Measurements from ENCODE around the gene KLHDC8A.
"Not testable (repeated sequence)": the region's sequence is repeated elsewhere in the genome, so short reads cannot be mapped to it uniquely, and the experiment has no call there.

Gene KLHDC8A

GRCh38 chr1:205371871-205372660 lies 15.3 kb upstream of the KLHDC8A start:
- DNase-seq, result peak; percentile 76

GRCh38 chr1:205370780-205371179 lies 14.1 kb upstream of the KLHDC8A start:
- no peak for DNase-seq

GRCh38 chr1:205369701-205370123 lies 13.0 kb upstream of the KLHDC8A start:
- DNase-seq, result no peak

- DNase-seq, result no peak
Measured at GRCh38 chr1:205368478-205368877, 11.8 kb upstream of the KLHDC8A start.

GRCh38 chr1:205365945-205366463 lies 9.3 kb upstream of the KLHDC8A start:
- no peak for DNase-seq

GRCh38 chr1:205365086-205365485 lies 8.4 kb upstream of the KLHDC8A start:
- DNase-seq, result not testable (repeated sequence)

GRCh38 chr1:205360891-205361290 lies 4.2 kb upstream of the KLHDC8A start:
- DNase-seq, result no peak

- no peak for DNase-seq
Measured at GRCh38 chr1:205359771-205360565, 3.2 kb upstream of the KLHDC8A start.

- no peak for DNase-seq
Measured at GRCh38 chr1:205358579-205358978, 1.9 kb upstream of the KLHDC8A start.

- no peak for DNase-seq
Measured at GRCh38 chr1:205357567-205357966, 845 bp upstream of the KLHDC8A start.

- DNase-seq, result no peak
Measured at GRCh38 chr1:205355075-205355453, 1.7 kb downstream of the KLHDC8A start.

- DNase-seq, result peak; percentile 70
Measured at GRCh38 chr1:205354259-205355074, 2.3 kb downstream of the KLHDC8A start.

GRCh38 chr1:205353612-205354011 lies 3.1 kb downstream of the KLHDC8A start:
- no peak for DNase-seq

GRCh38 chr1:205353191-205353590 lies 3.5 kb downstream of the KLHDC8A start:
- no peak for DNase-seq

- peak; percentile 42 for DNase-seq
Measured at GRCh38 chr1:205351984-205352713, 4.6 kb downstream of the KLHDC8A start.

GRCh38 chr1:205350691-205351141 lies 6.0 kb downstream of the KLHDC8A start:
- DNase-seq, result no peak

GRCh38 chr1:205350124-205350523 lies 6.6 kb downstream of the KLHDC8A start:
- DNase-seq, result no peak

- DNase-seq, result no peak
Measured at GRCh38 chr1:205348554-205349487, 7.9 kb downstream of the KLHDC8A start.

GRCh38 chr1:205346956-205347574 lies 9.7 kb downstream of the KLHDC8A start:
- DNase-seq, result no peak

- DNase-seq, result no peak
Measured at GRCh38 chr1:205345761-205346160, 11.0 kb downstream of the KLHDC8A start.
